Thymus (tissue), 11 donors: ENCODE results near the gene SLC30A10. TPM values are rescaled to one million over a fixed set of nuclear protein-coding genes. Genes with fewer than 3 reads are reported as not detected.
"Not testable (repeated sequence)": the region's sequence is repeated elsewhere in the genome, so short reads cannot be mapped to it uniquely, and the experiment has no call there.

ENCODE experiments used
- DNase-seq, 9 donors: peaks; one replicate each; pipeline ENCODE4 v3.0.0-alpha.2; 2013; ENCODE audit warnings: low spot score in 9 of 9, low read depth in 6 of 9, missing footprints in 1 of 9
- H3K27ac ChIP-seq, 2 donors: one replicate each; pipeline ENCODE4 v1.5.1; 2013; ENCODE audit warnings: control low read depth in 1 of 2, low read depth in 1 of 2, low read length in 1 of 2, mild to moderate bottlenecking in 1 of 2, moderate library complexity in 1 of 2
- H3K27me3 ChIP-seq, 2 donors: one replicate each; pipeline ENCODE4 v1.5.1; 2013; ENCODE audit warnings: low read length in 1 of 2; ENCODE audit not compliant: control insufficient read depth in 2 of 2, insufficient read depth in 1 of 2
- H3K36me3 ChIP-seq, 2 donors: one replicate each; pipeline ENCODE4 v1.5.1; 2013; ENCODE audit warnings: low read length in 1 of 2, mild to moderate bottlenecking in 1 of 2, moderate library complexity in 1 of 2; ENCODE audit not compliant: control insufficient read depth in 2 of 2, insufficient read depth in 2 of 2
- H3K4me1 ChIP-seq, 2 donors: one replicate each; pipeline ENCODE4 v1.5.1; 2013; ENCODE audit warnings: low read length in 2 of 2; ENCODE audit not compliant: control insufficient read depth in 2 of 2, insufficient read depth in 2 of 2
- H3K4me3 ChIP-seq, 2 donors: one replicate each; pipeline ENCODE4 v1.5.1; 2013; ENCODE audit warnings: low read length in 2 of 2, control low read depth in 1 of 2, mild to moderate bottlenecking in 1 of 2
- H3K9me3 ChIP-seq, 2 donors: one replicate each; pipeline ENCODE4 v1.5.1; 2013; ENCODE audit warnings: low read length in 1 of 2, mild to moderate bottlenecking in 1 of 2; ENCODE audit not compliant: control insufficient read depth in 2 of 2, insufficient read depth in 1 of 2
- WGBS: extraction: QIAGEN DNeasy Blood & Tissue Kit; methylation state at CpG from one replicate; pipeline ENCODE4 v1.1.7; 2013; 5-methylcytosine and 5-hydroxymethylcytosine counted together
- polyA plus RNA-seq: library from polyadenylated mRNA; stranded (reverse); fragments of 200-250 nt; gene quantifications from one replicate; pipeline ENCODE4 v1.2.3, GENCODE V29; 2013
- total RNA-seq: library from RNA; stranded (reverse); fragments of 120-200 nt; gene quantifications from one replicate; pipeline ENCODE4 v1.2.4, GENCODE V29; 2013
- donor health status: healthy.

Gene SLC30A10
- total and polyA plus RNA-seq, 2 donors: 0.07 to 0.09 TPM

- Histone ChIP-seq H3K9me3 (no peaks in the 10 kb centered on the region), H3K36me3 (no peaks in the 10 kb centered on the region), H3K4me3 (no peak overlapping the region), H3K4me1 (no peaks in the 10 kb centered on the region), H3K27me3 (no peaks in the 10 kb centered on the region), H3K27ac (no peak overlapping the region)
- no peak for DNase-seq
- WGBS: 95% methylated on average over 2 of the region's 2 CpGs
Measured at GRCh38 chr1:219885680-219886079, 42.7 kb downstream of the SLC30A10 start.

GRCh38 chr1:219883400-219884332, 44.7 kb downstream of the SLC30A10 start:
- Histone ChIP-seq H3K36me3 (no peaks in the 10 kb centered on the region), H3K4me1 (no peaks in the 10 kb centered on the region), H3K27ac (no peak overlapping the region), H3K4me3 (no peak overlapping the region), H3K27me3 (no peaks in the 10 kb centered on the region), H3K9me3 (no peaks in the 10 kb centered on the region)
- no peak for DNase-seq
- WGBS: 87% methylated on average over 5 of the region's 5 CpGs

GRCh38 chr1:219882755-219883154, 45.6 kb downstream of the SLC30A10 start:
- Histone ChIP-seq H3K27me3 (no peaks in the 10 kb centered on the region), H3K4me1 (no peaks in the 10 kb centered on the region), H3K4me3 (no peak overlapping the region), H3K27ac (no peak overlapping the region), H3K9me3 (no peaks in the 10 kb centered on the region), H3K36me3 (no peaks in the 10 kb centered on the region)
- DNase-seq: no peak
- 93% methylated on average over 3 of the region's 3 CpGs for WGBS

GRCh38 chr1:219882096-219882495, 46.3 kb downstream of the SLC30A10 start:
- Histone ChIP-seq H3K4me1 (no peaks in the 10 kb centered on the region), H3K9me3 (no peaks in the 10 kb centered on the region), H3K27me3 (no peaks in the 10 kb centered on the region), H3K4me3 (no peak overlapping the region), H3K27ac (no peak overlapping the region), H3K36me3 (no peaks in the 10 kb centered on the region)
- WGBS: 92% methylated on average over 3 of the region's 3 CpGs
- DNase-seq: no peak

- no peaks in the 10 kb centered on the region for H3K9me3 ChIP-seq
- no peaks in the 10 kb centered on the region for H3K4me1 ChIP-seq
- H3K36me3 ChIP-seq: no peaks in the 10 kb centered on the region
- H3K4me3 ChIP-seq: no peak overlapping the region
- DNase-seq: no peak
- H3K27me3 ChIP-seq: no peaks in the 10 kb centered on the region
- H3K27ac ChIP-seq: no peak overlapping the region
Measured at GRCh38 chr1:219880765-219881457, 47.4 kb downstream of the SLC30A10 start.

- Histone ChIP-seq H3K4me3 (no peak overlapping the region), H3K36me3 (no peaks in the 10 kb centered on the region), H3K27ac (no peak overlapping the region), H3K27me3 (no peaks in the 10 kb centered on the region), H3K4me1 (no peaks in the 10 kb centered on the region), H3K9me3 (no peaks in the 10 kb centered on the region)
- no peak for DNase-seq
- WGBS: 78% methylated on average over 5 of the region's 5 CpGs
Measured at GRCh38 chr1:219876798-219877209, 51.6 kb downstream of the SLC30A10 start.

- Histone ChIP-seq H3K9me3 (no peaks in the 10 kb centered on the region), H3K36me3 (no peaks in the 10 kb centered on the region), H3K27ac (no peak overlapping the region), H3K4me3 (no peak overlapping the region), H3K27me3 (no peaks in the 10 kb centered on the region), H3K4me1 (no peaks in the 10 kb centered on the region)
- WGBS: 87% methylated on average over 3 of the region's 3 CpGs
- DNase-seq: no peak
Measured at GRCh38 chr1:219875860-219876259, 52.5 kb downstream of the SLC30A10 start.

- WGBS: 79% methylated on average over 1 of the region's 1 CpG
- H3K4me1 ChIP-seq, H3K36me3 ChIP-seq, H3K27ac ChIP-seq, H3K4me3 ChIP-seq, H3K9me3 ChIP-seq, H3K27me3 ChIP-seq, DNase-seq: not testable (repeated sequence)
Measured at GRCh38 chr1:219872538-219872937, 55.8 kb downstream of the SLC30A10 start.

- Histone ChIP-seq H3K4me1 (no peaks in the 10 kb centered on the region), H3K4me3 (no peak overlapping the region), H3K27me3 (no peaks in the 10 kb centered on the region), H3K9me3 (no peaks in the 10 kb centered on the region), H3K36me3 (no peaks in the 10 kb centered on the region), H3K27ac (no peak overlapping the region)
- no peak for DNase-seq
- WGBS: 67% methylated on average over 3 of the region's 3 CpGs
Measured at GRCh38 chr1:219871427-219872057, 56.8 kb downstream of the SLC30A10 start.
